Activated CD4-positive, alpha-beta T cell treated with anti-CD3 and anti-CD28 coated beads, Interleukin-2, amount 50 U/mL, for 1 hour (primary cell): ENCODE measurements around the gene ASCC2.

Experiments used
- DNase-seq: peaks from one replicate; pipeline ENCODE4 v3.0.0-alpha.2; 2020

The ASCC2 gene

GRCh38 chr22:29816539-29816938, 21.5 kb downstream of the ASCC2 start:
- no peak for DNase-seq

- DNase-seq: no peak
Measured at GRCh38 chr22:29816128-29816527, 21.9 kb downstream of the ASCC2 start.

- DNase-seq: no peak
Measured at GRCh38 chr22:29815580-29815979, 22.5 kb downstream of the ASCC2 start.

- no peak for DNase-seq
Measured at GRCh38 chr22:29814003-29814402, 24.1 kb downstream of the ASCC2 start.

GRCh38 chr22:29813563-29813962, 24.5 kb downstream of the ASCC2 start:
- DNase-seq: no peak

GRCh38 chr22:29813126-29813525, 24.9 kb downstream of the ASCC2 start:
- no peak for DNase-seq

- no peak for DNase-seq
Measured at GRCh38 chr22:29811377-29811776, 26.7 kb downstream of the ASCC2 start.

GRCh38 chr22:29810216-29810615, 27.9 kb downstream of the ASCC2 start:
- no peak for DNase-seq

- no peak for DNase-seq
Measured at GRCh38 chr22:29806196-29806595, 31.9 kb downstream of the ASCC2 start.

GRCh38 chr22:29804985-29805384, 33.1 kb downstream of the ASCC2 start:
- DNase-seq: no peak

GRCh38 chr22:29803190-29803589, 34.9 kb downstream of the ASCC2 start:
- no peak for DNase-seq

GRCh38 chr22:29801796-29802195, 36.3 kb downstream of the ASCC2 start:
- no peak for DNase-seq

GRCh38 chr22:29801153-29801552, 36.9 kb downstream of the ASCC2 start:
- no peak for DNase-seq

- DNase-seq: no peak
Measured at GRCh38 chr22:29799217-29799680, 38.8 kb downstream of the ASCC2 start.

GRCh38 chr22:29798801-29799200, 39.3 kb downstream of the ASCC2 start:
- DNase-seq: no peak

GRCh38 chr22:29798318-29798717, 39.8 kb downstream of the ASCC2 start:
- no peak for DNase-seq

GRCh38 chr22:29797351-29797750, 40.7 kb downstream of the ASCC2 start:
- DNase-seq: no peak

- DNase-seq: no peak
Measured at GRCh38 chr22:29795663-29796062, 42.4 kb downstream of the ASCC2 start.

- DNase-seq: no peak
Measured at GRCh38 chr22:29793396-29793795, 44.7 kb downstream of the ASCC2 start.

GRCh38 chr22:29790061-29790460, 48.0 kb downstream of the ASCC2 start:
- DNase-seq: no peak

GRCh38 chr22:29788339-29789279, 49.5 kb downstream of the ASCC2 start:
- DNase-seq: no peak

- no peak for DNase-seq
Measured at GRCh38 chr22:29787371-29787980, 50.6 kb downstream of the ASCC2 start.

- no peak for DNase-seq
Measured at GRCh38 chr22:29786031-29786430, 52.0 kb downstream of the ASCC2 start.
